Upper lobe of right lung (tissue), 1 donor: ENCODE measurements around the gene OTUD1. TPM values are rescaled to one million over a fixed set of nuclear protein-coding genes. Genes with fewer than 3 reads are reported as not detected.
A peak's percentile ranks its signal among the peaks of the same experiment; 100 is the strongest.

Source experiments
- ATAC-seq: fragments of 200-7000 bp; cut with Tn5 transposase; one replicate; pipeline ENCODE4 v1.9.1; 2020; ENCODE audit warnings: mild to moderate bottlenecking, moderate library complexity
- DNase-seq: peaks from one replicate; pipeline ENCODE4 v3.0.0-alpha.2; 2020
- H3K27ac ChIP-seq: fragments of 200-600 bp; one replicate; pipeline ENCODE4 v1.8.0; 2022
- H3K27me3 ChIP-seq: fragments of 200-600 bp; one replicate; pipeline ENCODE4 v1.8.0; 2022; ENCODE audit warnings: mild to moderate bottlenecking
- H3K36me3 ChIP-seq: fragments of 200-600 bp; one replicate; pipeline ENCODE4 v1.8.0; 2022
- H3K4me1 ChIP-seq: fragments of 200-600 bp; one replicate; pipeline ENCODE4 v1.8.0; 2022
- H3K4me3 ChIP-seq: fragments of 200-600 bp; one replicate; pipeline ENCODE4 v1.8.0; 2022; ENCODE audit warnings: mild to moderate bottlenecking
- H3K9me3 ChIP-seq: fragments of 200-600 bp; one replicate; pipeline ENCODE4 v1.8.0; 2022
- intact Hi-C: fragments of 100-400 bp; cut with DNase I; formaldehyde crosslinking; loops from one replicate; pipeline ENCODE4 v1.11.0; 2022
- total RNA-seq: library from RNA; stranded (reverse); fragmentation: NEBNext Ultra II Directional; extraction: Animal tissue kit (Norgen Biotek cat#: 25700); gene quantifications from one replicate; pipeline ENCODE4 v1.2.1, GENCODE V29; 2021
- TF ChIP-seq, protein P1 (sequence below): fragments of 200-600 bp; IDR thresholded peaks from one replicate; pipeline ENCODE4 v1.8.0; 2022; ENCODE audit warnings: antibody characterized with exemption
- donor health status: DM: no; HTN: yes; CAD: no; lungs with severe emphysema.

OTUD1 gene
- total RNA-seq, 1 donor from 2014 or later = 29.4 TPM

- TF ChIP-seq, protein P1, sequence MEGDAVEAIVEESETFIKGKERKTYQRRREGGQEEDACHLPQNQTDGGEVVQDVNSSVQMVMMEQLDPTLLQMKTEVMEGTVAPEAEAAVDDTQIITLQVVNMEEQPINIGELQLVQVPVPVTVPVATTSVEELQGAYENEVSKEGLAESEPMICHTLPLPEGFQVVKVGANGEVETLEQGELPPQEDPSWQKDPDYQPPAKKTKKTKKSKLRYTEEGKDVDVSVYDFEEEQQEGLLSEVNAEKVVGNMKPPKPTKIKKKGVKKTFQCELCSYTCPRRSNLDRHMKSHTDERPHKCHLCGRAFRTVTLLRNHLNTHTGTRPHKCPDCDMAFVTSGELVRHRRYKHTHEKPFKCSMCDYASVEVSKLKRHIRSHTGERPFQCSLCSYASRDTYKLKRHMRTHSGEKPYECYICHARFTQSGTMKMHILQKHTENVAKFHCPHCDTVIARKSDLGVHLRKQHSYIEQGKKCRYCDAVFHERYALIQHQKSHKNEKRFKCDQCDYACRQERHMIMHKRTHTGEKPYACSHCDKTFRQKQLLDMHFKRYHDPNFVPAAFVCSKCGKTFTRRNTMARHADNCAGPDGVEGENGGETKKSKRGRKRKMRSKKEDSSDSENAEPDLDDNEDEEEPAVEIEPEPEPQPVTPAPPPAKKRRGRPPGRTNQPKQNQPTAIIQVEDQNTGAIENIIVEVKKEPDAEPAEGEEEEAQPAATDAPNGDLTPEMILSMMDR = no peak
- Histone ChIP-seq H3K36me3 (no peaks in the 10 kb centered on the region), H3K27me3 (no peaks in the 10 kb centered on the region), H3K27ac (no peak overlapping the region), H3K4me1 (no peaks in the 10 kb centered on the region), H3K4me3 (no peak overlapping the region), H3K9me3 (no peaks in the 10 kb centered on the region)
- ATAC-seq (no peak), DNase-seq (no peak)
- intact Hi-C loops = no loop called here
Measured at GRCh38 chr10:23421397-23421796, 17.5 kb upstream of the OTUD1 start.

GRCh38 chr10:23422003-23422411 is 16.9 kb upstream of the OTUD1 start:
- Histone ChIP-seq H3K36me3 (no peaks in the 10 kb centered on the region), H3K27ac (no peak overlapping the region), H3K9me3 (no peaks in the 10 kb centered on the region), H3K4me3 (no peak overlapping the region), H3K4me1 (no peaks in the 10 kb centered on the region), H3K27me3 (no peaks in the 10 kb centered on the region)
- TF ChIP-seq, protein P1 = no peak
- no peak for DNase-seq
- intact Hi-C loops = no loop called here
- ATAC-seq = no peak

- H3K36me3 ChIP-seq = no peaks in the 10 kb centered on the region
- H3K4me3 ChIP-seq = no peak overlapping the region
- H3K4me1 ChIP-seq = no peaks in the 10 kb centered on the region
- peak; percentile 73 for ATAC-seq
- DNase-seq = no peak
- intact Hi-C loops = no loop called here
- H3K27ac ChIP-seq = no peak overlapping the region
- no peaks in the 10 kb centered on the region for H3K27me3 ChIP-seq
- TF ChIP-seq, protein P1 = no peak
- no peaks in the 10 kb centered on the region for H3K9me3 ChIP-seq
Measured at GRCh38 chr10:23432166-23432565, 6.7 kb upstream of the OTUD1 start.

DNA sequence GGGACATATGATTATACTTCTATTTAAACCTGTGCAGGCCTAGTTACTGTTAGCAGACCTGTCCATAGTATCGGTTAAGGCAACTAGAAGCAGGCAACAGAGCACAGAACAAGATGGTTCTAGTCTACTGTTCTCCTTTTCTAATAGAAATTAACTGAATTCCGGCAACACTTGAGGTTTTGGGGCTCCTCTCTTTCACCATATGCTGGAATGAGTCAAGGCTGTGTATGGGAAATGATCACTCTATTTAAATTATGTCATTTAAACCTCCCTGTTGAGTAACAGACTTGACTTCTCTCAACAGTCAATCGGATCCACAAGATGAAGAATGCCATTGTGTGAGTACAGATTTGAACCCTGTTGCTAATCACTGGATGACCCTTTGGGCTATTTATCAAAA is 6.2 kb upstream of the OTUD1 start:
- intact Hi-C loops = no loop called here
- H3K9me3 ChIP-seq = no peaks in the 10 kb centered on the region
- H3K27ac ChIP-seq = no peak overlapping the region
- DNase-seq (no peak), ATAC-seq (peak; percentile 76)
- TF ChIP-seq, protein P1 = no peak
- H3K4me1 ChIP-seq = no peaks in the 10 kb centered on the region
- no peak overlapping the region for H3K4me3 ChIP-seq
- H3K27me3 ChIP-seq = no peaks in the 10 kb centered on the region
- H3K36me3 ChIP-seq = no peaks in the 10 kb centered on the region

- peaks cover 4% of the 10 kb centered on the region for H3K4me1 ChIP-seq
- H3K36me3 ChIP-seq = no peaks in the 10 kb centered on the region
- no peak for DNase-seq
- intact Hi-C loops = no loop called here
- no peak overlapping the region for H3K27ac ChIP-seq
- no peak for ATAC-seq
- H3K4me3 ChIP-seq = no peak overlapping the region
- no peaks in the 10 kb centered on the region for H3K9me3 ChIP-seq
- TF ChIP-seq, protein P1 = no peak
- H3K27me3 ChIP-seq = no peaks in the 10 kb centered on the region
Measured at GRCh38 chr10:23433701-23434100, 5.2 kb upstream of the OTUD1 start.

- H3K4me3 ChIP-seq = no peak overlapping the region
- H3K4me1 ChIP-seq = peaks cover 4% of the 10 kb centered on the region
- DNase-seq = no peak
- no peak overlapping the region for H3K27ac ChIP-seq
- H3K9me3 ChIP-seq = no peaks in the 10 kb centered on the region
- intact Hi-C loops = no loop called here
- H3K36me3 ChIP-seq = no peaks in the 10 kb centered on the region
- ATAC-seq = no peak
- TF ChIP-seq, protein P1 = no peak
- no peaks in the 10 kb centered on the region for H3K27me3 ChIP-seq
Measured at GRCh38 chr10:23435378-23435777, 3.5 kb upstream of the OTUD1 start.
